ENCODE measurements around the gene GNPDA2.

GRCh38 chr4:44720371-44720770 lies 6.0 kb downstream of the GNPDA2 start:
- TF ChIP-seq CTCF (conservative IDR thresholded peaks at IDR 0.05 in 1 of 2, IDR thresholded peaks at IDR 0.05 in 1 of 2; ENCODE audit: extremely low read depth in 1 of 2, insufficient read depth in 1 of 2, low read depth in 1 of 2, low read length in 2 of 2) (no peak), EZH2 (IDR thresholded peaks at IDR 0.05; ENCODE audit: borderline replicate concordance, low read length) (no peak)

Measured in mammary epithelial cell (primary cell).